H1 (cell line): Measurements from ENCODE around the gene SPATA21. TPM values are rescaled to one million over a fixed set of nuclear protein-coding genes. Genes with fewer than 3 reads are reported as not detected.

Experiments used
- CTCF ChIA-PET: fragments of 300-600 bp; sonication (Branson Sonifier 250); formaldehyde crosslinking; loops from one replicate; lab custom pipeline; 2021; ENCODE audit not compliant: partially characterized antibody; lab: Charles Lee
- POLR2A ChIA-PET: fragments of 300-600 bp; sonication (Branson Sonifier 250); formaldehyde crosslinking; loops from one replicate; lab custom pipeline; 2021; ENCODE audit warnings: inconsistent platforms; ENCODE audit not compliant: partially characterized antibody; lab: Charles Lee
- DNase-seq, 2 experiments: peaks; one replicate each; pipeline versions ENCODE4 v3.0.0 to v3.0.0-alpha.2; 2010 to 2022; ENCODE audit warnings: low spot score in 2 of 2, low read depth in 1 of 2, mixed read lengths in 1 of 2
- FAIRE-seq: peaks from 2 replicates; lab custom pipeline; 2011; peaks lifted over from hg19 to GRCh38; lab: Jason Lieb, UNC
- H2AFZ ChIP-seq: 2 replicates; pipeline ENCODE4 v1.8.1; 2012; ENCODE audit warnings: low read length, inconsistent platforms
- H2AK5ac ChIP-seq: 2 replicates; pipeline ENCODE4 v1.6.1; 2013; ENCODE audit warnings: low read depth, low read length
- H2BK120ac ChIP-seq: replicated peaks from 2 replicates; pipeline ENCODE3; 2013; ENCODE audit warnings: low read depth, low read length, inconsistent platforms
- H2BK12ac ChIP-seq: 2 replicates; pipeline ENCODE4 v1.6.1; 2013; ENCODE audit warnings: low read depth, low read length
- H2BK15ac ChIP-seq: 2 replicates; pipeline ENCODE4 v1.6.1; 2013; ENCODE audit warnings: low read length
- H2BK20ac ChIP-seq: 2 replicates; pipeline ENCODE4 v1.6.1; 2013; ENCODE audit warnings: low read length
- H2BK5ac ChIP-seq: 2 replicates; pipeline ENCODE4 v1.6.1; 2013; ENCODE audit warnings: low read depth, low read length
- H3K14ac ChIP-seq: 2 replicates; pipeline ENCODE4 v1.6.1; 2013; ENCODE audit warnings: inconsistent platforms; ENCODE audit not compliant: insufficient read length
- H3K18ac ChIP-seq: 2 replicates; pipeline ENCODE4 v1.6.1; 2013; ENCODE audit warnings: low read length; ENCODE audit errors: extremely low read depth
- H3K23ac ChIP-seq: 2 replicates; pipeline ENCODE4 v1.6.1; 2013; ENCODE audit warnings: inconsistent platforms; ENCODE audit not compliant: insufficient read length
- H3K23me2 ChIP-seq: 2 replicates; pipeline ENCODE4 v1.6.1; 2013; ENCODE audit warnings: low read depth, low read length
- H3K27ac ChIP-seq: 2 replicates; pipeline ENCODE4 v1.6.1; 2011; ENCODE audit warnings: low read depth, low read length, inconsistent platforms
- H3K27me3 ChIP-seq, 4 experiments: replicated peaks in 1 of 4; 1 replicate in 1 of 4; 2 replicates in 3 of 4; pipeline versions ENCODE4 v1.6.1 to v1.8.1; 2011 to 2013; ENCODE audit warnings: low read length in 3 of 4, mild to moderate bottlenecking in 3 of 4, inconsistent platforms in 2 of 4, mixed read lengths in 2 of 4, moderate library complexity in 1 of 4; ENCODE audit not compliant: control insufficient read depth in 3 of 4, insufficient read depth in 3 of 4; ENCODE audit errors: extremely low read depth in 1 of 4
- H3K36me3 ChIP-seq, 4 experiments: 2 replicates each; pipeline versions ENCODE4 v1.6.1 to v1.8.1; 2011 to 2013; ENCODE audit warnings: mild to moderate bottlenecking in 4 of 4, low read length in 3 of 4, moderate library complexity in 2 of 4, control low read depth in 1 of 4, inconsistent platforms in 1 of 4; ENCODE audit not compliant: insufficient read depth in 4 of 4, control insufficient read depth in 2 of 4
- H3K4ac ChIP-seq: replicated peaks from 2 replicates; pipeline ENCODE3; 2013; ENCODE audit warnings: low read length, low read depth, mixed read lengths, inconsistent platforms; ENCODE audit not compliant: insufficient read length
- H3K4me1 ChIP-seq, 4 experiments: replicated peaks in 1 of 4; 1 replicate in 1 of 4; 2 replicates in 3 of 4; pipeline versions ENCODE4 v1.6.1 to v1.8.1; 2011 to 2013; ENCODE audit warnings: low read length in 3 of 4, inconsistent platforms in 2 of 4, mixed read lengths in 1 of 4; ENCODE audit not compliant: insufficient read depth in 4 of 4, control insufficient read depth in 3 of 4
- H3K4me2 ChIP-seq, 2 experiments: 2 replicates each; pipeline versions ENCODE4 v1.6.1 to v1.8.1; 2011 to 2013; ENCODE audit warnings: low read depth in 2 of 2, low read length in 2 of 2, control low read depth in 1 of 2, inconsistent platforms in 1 of 2, mild to moderate bottlenecking in 1 of 2; ENCODE audit not compliant: insufficient read depth in 1 of 2
- H3K4me3 ChIP-seq, 4 experiments: fragments of 200-600, 300-600 bp in 1 of 4; sonication (generic), shearing (Covaris generic), sonication (Bioruptor Twin) in 1 of 4; 2 replicates each; pipeline versions ENCODE4 v1.5.1 to v1.8.1; 2011 to 2016; ENCODE audit warnings: low read length in 4 of 4, low read depth in 3 of 4, control low read depth in 2 of 4, inconsistent platforms in 2 of 4, mild to moderate bottlenecking in 2 of 4, mixed read lengths in 1 of 4, moderate library complexity in 1 of 4; ENCODE audit not compliant: insufficient read depth in 2 of 4; ENCODE audit errors: extremely low read depth in 1 of 4
- H3K56ac ChIP-seq: replicated peaks from 2 replicates; pipeline ENCODE3; 2013; ENCODE audit warnings: low read depth, mild to moderate bottlenecking, mixed read lengths, low read length, inconsistent platforms; ENCODE audit not compliant: insufficient read length
- H3K79me1 ChIP-seq: 2 replicates; pipeline ENCODE4 v1.6.1; 2013; ENCODE audit warnings: low read depth, low read length, control low read depth
- H3K79me2 ChIP-seq, 2 experiments: 2 replicates each; pipeline versions ENCODE4 v1.6.1 to v1.8.1; 2012 to 2013; ENCODE audit warnings: low read length in 2 of 2, mild to moderate bottlenecking in 2 of 2, inconsistent platforms in 1 of 2; ENCODE audit not compliant: insufficient read depth in 2 of 2, control insufficient read depth in 1 of 2
- H3K9ac ChIP-seq, 4 experiments: replicated peaks in 1 of 4; 1 replicate in 1 of 4; 2 replicates in 3 of 4; pipeline versions ENCODE4 v1.6.1 to v1.8.1; 2011 to 2013; ENCODE audit warnings: low read depth in 3 of 4, low read length in 3 of 4, control low read depth in 2 of 4, mild to moderate bottlenecking in 2 of 4, moderate library complexity in 2 of 4, inconsistent platforms in 1 of 4; ENCODE audit errors: extremely low read depth in 1 of 4
- H3K9me3 ChIP-seq, 2 experiments: 2 replicates each; pipeline versions ENCODE4 v1.6.1 to v1.8.1; 2012 to 2013; ENCODE audit warnings: mild to moderate bottlenecking in 2 of 2, moderate library complexity in 2 of 2, control low read depth in 1 of 2, inconsistent platforms in 1 of 2, low read depth in 1 of 2, low read length in 1 of 2, mixed read lengths in 1 of 2; ENCODE audit not compliant: insufficient read depth in 2 of 2
- H4K20me1 ChIP-seq, 2 experiments: replicated peaks in 1 of 2; 2 replicates each; pipeline versions ENCODE3 to v1.8.1; 2011 to 2013; ENCODE audit warnings: inconsistent platforms in 2 of 2, low read length in 2 of 2, mild to moderate bottlenecking in 1 of 2; ENCODE audit not compliant: insufficient read depth in 2 of 2, control insufficient read depth in 1 of 2
- H4K5ac ChIP-seq: 2 replicates; pipeline ENCODE4 v1.6.1; 2013; ENCODE audit warnings: low read length, low read depth, mixed read lengths, inconsistent platforms; ENCODE audit not compliant: insufficient read length
- H4K8ac ChIP-seq: 2 replicates; pipeline ENCODE4 v1.8.0; 2013; ENCODE audit warnings: mild to moderate bottlenecking, moderate library complexity, low read length, inconsistent platforms; ENCODE audit not compliant: insufficient read depth; ENCODE audit errors: extremely low read depth
- H4K91ac ChIP-seq: replicated peaks from 2 replicates; pipeline ENCODE3; 2013; ENCODE audit warnings: low read length, mixed read lengths, inconsistent platforms; ENCODE audit not compliant: insufficient read length
- BRCA1 ChIP-seq: IDR thresholded peaks from 2 replicates; pipeline ENCODE4 v1.6.1; 2012; ENCODE audit warnings: low read depth, low read length, improper control_type of control experiment
- CBX8 ChIP-seq: fragments of 300-800, 300-1000 bp; sonication (generic); IDR thresholded peaks from 2 replicates; pipeline ENCODE4 v1.7.1; 2016; ENCODE audit warnings: low read depth, low read length, borderline replicate concordance
- FOSL1 ChIP-seq: IDR thresholded peaks from 2 replicates; pipeline ENCODE4 v1.6.1; 2011; ENCODE audit warnings: mild to moderate bottlenecking, low read depth, low read length, moderate library complexity; ENCODE audit not compliant: insufficient read depth
- HDAC6 ChIP-seq: IDR thresholded peaks from one replicate; pipeline ENCODE4 v1.7.1; 2012; ENCODE audit warnings: low read depth, mild to moderate bottlenecking, inconsistent platforms, low read length, moderate library complexity
- JUND ChIP-seq: IDR thresholded peaks from 2 replicates; pipeline ENCODE4 v1.6.1; 2011; ENCODE audit warnings: mild to moderate bottlenecking, improper control_type of control experiment, low read length
- MAFK ChIP-seq: IDR thresholded peaks from 2 replicates; pipeline ENCODE4 v1.6.1; 2012; ENCODE audit warnings: low read depth, mild to moderate bottlenecking, improper control_type of control experiment, low read length
- NRF1 ChIP-seq: IDR thresholded peaks from 2 replicates; pipeline ENCODE4 v1.6.1; 2011; ENCODE audit warnings: mild to moderate bottlenecking, low read depth, low read length, improper control_type of control experiment
- POLR2A ChIP-seq, 2 experiments: IDR thresholded peaks; 1 replicate in 1 of 2; 2 replicates in 1 of 2; pipeline ENCODE4 v1.6.1; 2011; ENCODE audit warnings: low read depth in 2 of 2, low read length in 2 of 2, mild to moderate bottlenecking in 2 of 2; ENCODE audit errors: control extremely low read depth in 1 of 2
- RNF2 ChIP-seq: fragments of 200-900, 300-1000 bp; sonication (generic); IDR thresholded peaks from 2 replicates; pipeline ENCODE4 v1.7.1; 2016; ENCODE audit warnings: borderline replicate concordance, low read depth, mild to moderate bottlenecking, antibody characterized with exemption, low read length; ENCODE audit not compliant: poor library complexity, severe bottlenecking; ENCODE audit errors: missing control alignments
- WGBS, 2 experiments: shearing (Covaris generic) in 1 of 2; methylation state at CpG; one replicate each; pipeline versions ENCODE4 v1.1.6 to v1.1.7; 2013 to 2015; ENCODE audit warnings: low lambda C conversion rate in 2 of 2, mixed read lengths in 2 of 2, inconsistent platforms in 1 of 2, low coverage in 1 of 2, missing lambda C conversion rate in 1 of 2; ENCODE audit not compliant: insufficient replicate concordance in 2 of 2, insufficient coverage in 1 of 2, insufficient read length in 1 of 2; ENCODE audit errors: extremely low coverage in 1 of 2, missing lambda C conversion rate in 1 of 2; 5-methylcytosine and 5-hydroxymethylcytosine counted together
- long read RNA-seq, 2 experiments: library from RNA in 1 of 2; library from capped mRNA in 1 of 2; stranded (forward); transcript quantifications; one replicate each; pipeline ENCODE4 v2.0.0, GENCODE V29; 2021; ENCODE audit warnings: inconsistent platforms in 1 of 2
- polyA minus RNA-seq, 3 experiments: library from RNA; depleted of rRNA, polyadenylated mRNA; stranded (reverse); fragments of >200 nt; gene quantifications; 1 replicate in 2 of 3; 2 replicates in 1 of 3; pipeline ENCODE4 v1.2.3, GENCODE V29; 2011
- polyA plus RNA-seq, 7 experiments: library from polyadenylated mRNA; depleted of rRNA in 3 of 7; stranded (reverse) in 5 of 7; unstranded in 2 of 7; fragments of >200 nt in 5 of 7; fragments of 200-250 nt in 2 of 7; gene quantifications; 1 replicate in 5 of 7; 2 replicates in 1 of 7; 4 replicates in 1 of 7; pipeline versions ENCODE4 v1.2.1 to v1.2.3, GENCODE V29; 2011 to 2013; ENCODE audit warnings: missing spikeins in 2 of 7, mixed read lengths in 2 of 7
- total RNA-seq: library from RNA; stranded (reverse); fragmentation: NEBNext Ultra II Directional; extraction: Animal tissue kit (Norgen Biotek cat#: 25700); gene quantifications from 2 replicates; pipeline ENCODE4 v1.2.1, GENCODE V29; 2021

The SPATA21 gene, protein sequence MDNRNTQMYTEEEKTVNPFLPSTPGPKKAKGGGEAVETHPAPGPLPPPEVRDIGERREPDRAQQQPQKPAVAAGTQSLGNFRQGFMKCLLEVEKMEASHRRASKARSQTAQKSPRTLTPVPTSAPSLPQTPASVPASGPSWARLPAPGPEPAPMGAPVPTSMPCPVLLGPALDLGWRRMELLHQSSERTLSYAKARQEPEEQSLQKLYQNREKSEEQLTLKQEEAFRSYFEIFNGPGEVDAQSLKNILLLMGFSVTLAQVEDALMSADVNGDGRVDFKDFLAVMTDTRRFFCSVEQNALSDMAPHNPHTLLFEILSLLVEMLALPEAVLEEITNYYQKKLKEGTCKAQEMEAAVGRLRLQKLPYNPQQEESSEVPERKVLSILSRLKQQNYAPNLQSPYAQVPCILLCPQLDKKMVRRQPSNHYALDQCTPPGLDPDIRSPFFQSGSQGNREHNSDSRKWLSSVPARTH
- total RNA-seq (not detected in 2 replicates), polyA plus RNA-seq (2011; rRNA removed) (0.25 TPM in 1 of 2 replicates, not detected in the other), polyA minus RNA-seq (2011; rRNA and poly(A)+ RNA removed) (0.12 TPM in 1 of 2 replicates, not detected in the other)
- 0.05 TPM for polyA plus RNA-seq (2011; cell fraction: cytosol; rRNA removed)
- 0.17 TPM for polyA plus RNA-seq (2011; cell fraction: nucleus; rRNA removed)
- polyA plus RNA-seq (2012, experiment 1 of 2) = not detected in 4 replicates
- not detected for polyA plus RNA-seq (2012, experiment 2 of 2)
- not detected for polyA plus RNA-seq (2013, experiment 1 of 2)
- polyA plus RNA-seq (2013, experiment 2 of 2) = 0.04 TPM
- not detected for polyA minus RNA-seq (2011; cell fraction: cytosol; rRNA and poly(A)+ RNA removed)
- polyA minus RNA-seq (2011; cell fraction: nucleus; rRNA and poly(A)+ RNA removed) = not detected
- long read RNA-seq, experiment 1 = 0 reads
- long read RNA-seq, experiment 2 = 0 reads

DNA sequence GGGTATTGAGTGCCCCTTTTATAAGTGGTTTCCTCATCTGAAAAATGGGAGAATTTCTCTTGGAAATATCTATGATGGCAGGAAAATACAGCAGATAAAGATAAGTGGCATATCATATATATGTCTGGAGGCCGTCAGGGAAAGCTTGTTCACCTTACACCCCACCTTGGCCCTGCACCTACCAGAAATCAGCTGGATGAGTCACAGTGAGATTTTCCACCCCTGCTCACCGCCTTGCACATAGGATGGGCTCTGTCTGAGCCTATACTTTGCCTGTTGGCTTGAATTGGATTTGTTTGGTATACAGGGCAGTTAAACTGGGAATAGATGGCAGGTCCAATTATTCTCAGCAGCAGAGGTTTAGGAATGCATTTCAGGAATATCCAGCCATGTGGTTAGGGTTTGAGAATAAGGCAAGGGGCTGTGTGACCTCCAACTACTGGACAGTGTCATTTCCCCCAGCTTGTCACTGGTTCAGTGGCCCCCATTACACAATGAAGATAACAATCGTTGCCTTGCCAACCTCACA, at the start of gene SPATA21:
Gene SPATA21 (minus strand): TSS at position 479 of the 529 bp plus-strand sequence. CDS start 6,053 bp downstream, outside the sequence.
- POLR2A ChIA-PET = interaction anchor here (0.5 to 1.0 kb wide), 2 partner anchors 39 to 907 kb away, joined by 3 read pairs; no protein-coding TSS in a partner anchor
- no peak for TF ChIP-seq NRF1
- no peak for TF ChIP-seq HDAC6
- TF ChIP-seq RNF2 = no peak
- TF ChIP-seq CBX8 = no peak
- TF ChIP-seq FOSL1 = no peak
- TF ChIP-seq JUND = no peak
- no peak for TF ChIP-seq MAFK
- no peak for TF ChIP-seq POLR2A (IDR thresholded peaks at IDR 0.05; ENCODE audit: control extremely low read depth in 1 of 2, low read depth in 2 of 2, low read length in 2 of 2)
- no peak for TF ChIP-seq BRCA1

More for the DNA sequence above, at the start of gene SPATA21:
- no peak within 1 kb of the TSS for H3K4ac ChIP-seq
- no peaks in the 10 kb centered on the region for H3K36me3 ChIP-seq
- H3K56ac ChIP-seq = no peak within 1 kb of the TSS
- 74% methylated on average over 3 of the region's 3 CpGs; no CpG with 5 or more reads in 1 of the 2 experiments for WGBS, 2 experiments
- H2BK5ac ChIP-seq = no peak within 1 kb of the TSS
- peak within 1 kb of the TSS in 1 of 4 experiments; percentile 38; a peak in 1 of 7 replicates for H3K9ac ChIP-seq
- DNase-seq (no peak), FAIRE-seq (no peak)
- CTCF ChIA-PET = interaction anchor here (0.9 kb wide), 1 partner anchor 54 kb away, joined by 3 read pairs; no protein-coding TSS in a partner anchor
- no peak within 1 kb of the TSS for H3K4me3 ChIP-seq
- no peak within 1 kb of the TSS for H2BK120ac ChIP-seq
- no peak within 1 kb of the TSS for H2AFZ ChIP-seq
- no peak within 1 kb of the TSS for H3K27ac ChIP-seq
- no peak within 1 kb of the TSS for H3K18ac ChIP-seq
- H2BK20ac ChIP-seq = no peak within 1 kb of the TSS
- H3K4me1 ChIP-seq = peaks cover 0 to 2% (median 0%) of the 10 kb centered on the region in 4 experiments; a peak in 4 of 7 replicates
- H2BK12ac ChIP-seq = no peak within 1 kb of the TSS
- H2BK15ac ChIP-seq = no peak within 1 kb of the TSS
- no peak within 1 kb of the TSS for H4K91ac ChIP-seq
- H3K4me2 ChIP-seq = no peak within 1 kb of the TSS
- H4K8ac ChIP-seq = no peak within 1 kb of the TSS
- H4K5ac ChIP-seq = no peak within 1 kb of the TSS
- no peak within 1 kb of the TSS for H3K23ac ChIP-seq
- H3K23me2 ChIP-seq = peaks cover 4% of the 10 kb centered on the region; the same call in 1 of the 2 replicates
- H4K20me1 ChIP-seq = peaks cover 0 to 4% of the 10 kb centered on the region in 2 experiments
- H3K9me3 ChIP-seq = no peaks in the 10 kb centered on the region
- H3K79me1 ChIP-seq = no peaks in the 10 kb centered on the region; the same call in 1 of the 2 replicates
- no peak within 1 kb of the TSS for H2AK5ac ChIP-seq
- no peak within 1 kb of the TSS for H3K14ac ChIP-seq
- peaks cover 0 to 4% (median 3%) of the 10 kb centered on the region in 4 experiments; a peak in 1 of 7 replicates for H3K27me3 ChIP-seq
- no peaks in the 10 kb centered on the region for H3K79me2 ChIP-seq
